ENCODE results near the gene CPE. TPM values are rescaled to one million over a fixed set of nuclear protein-coding genes. Genes with fewer than 3 reads are reported as not detected.

CPE gene
- total and polyA plus RNA-seq, 4 donors, result 3.0 to 5.6 (median 4.5) TPM

DNA sequence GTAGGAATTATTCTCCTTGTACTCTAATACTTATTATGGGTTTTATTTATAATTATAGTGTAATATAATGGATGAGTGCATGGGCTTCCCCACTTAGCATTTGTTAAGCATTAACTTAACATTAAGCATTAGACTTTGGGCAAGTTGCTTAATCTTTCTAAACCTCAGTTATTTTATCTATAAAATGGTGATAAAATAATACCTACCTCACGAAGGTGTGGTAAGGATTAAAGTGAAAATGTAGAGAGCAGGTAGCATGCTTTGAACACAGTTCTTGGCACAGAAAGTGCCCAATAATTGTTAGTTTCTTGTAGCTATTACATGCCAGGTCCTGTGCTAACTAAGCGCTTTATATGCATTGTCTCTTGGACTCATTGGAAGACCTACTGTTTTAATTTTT is 48.7 kb upstream of the CPE start:
- peak in 1 of 2 donors; percentile 17 for TF ChIP-seq HNF4A (conservative IDR thresholded peaks at IDR 0.05)
- no peak for TF ChIP-seq GABPA (IDR thresholded peaks at IDR 0.05 in 1 of 2, conservative IDR thresholded peaks at IDR 0.05 in 1 of 2)
- TF ChIP-seq, protein P1, sequence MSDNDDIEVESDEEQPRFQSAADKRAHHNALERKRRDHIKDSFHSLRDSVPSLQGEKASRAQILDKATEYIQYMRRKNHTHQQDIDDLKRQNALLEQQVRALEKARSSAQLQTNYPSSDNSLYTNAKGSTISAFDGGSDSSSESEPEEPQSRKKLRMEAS (IDR thresholded peaks at IDR 0.05), result no peak
- TF ChIP-seq YY1 (IDR thresholded peaks at IDR 0.05), result no peak
- TF ChIP-seq RXRA (IDR thresholded peaks at IDR 0.05), result no peak
- Histone ChIP-seq H3K9me3 (ENCODE audit: control insufficient read depth in 4 of 4, low read length in 3 of 4) (no peaks in the 10 kb centered on the region), H3K9ac (ENCODE audit: low read depth in 1 of 2, low read length in 2 of 2) (peak overlapping the region; percentile 38 to 56), H3K4me3 (ENCODE audit: low read depth in 1 of 3, low read length in 3 of 3) (peak overlapping the region; percentile 67 to 95 (median 93)), H3K4me1 (ENCODE audit: control insufficient read depth in 4 of 4, insufficient read depth in 4 of 4, low read length in 3 of 4) (peaks cover 2 to 60% (median 33%) of the 10 kb centered on the region in 4 donors), H3K27ac (ENCODE audit: low read depth in 1 of 2, low read length in 2 of 2) (peak overlapping the region; percentile 63 to 97), H3K27me3 (ENCODE audit: control insufficient read depth in 4 of 4, insufficient read depth in 4 of 4, low read length in 3 of 4) (no peaks in the 10 kb centered on the region), H3K36me3 (ENCODE audit: control insufficient read depth in 4 of 4, insufficient read depth in 3 of 4, low read depth in 1 of 4, low read length in 3 of 4) (peaks cover 0 to 9% (median 5%) of the 10 kb centered on the region in 4 donors)
- WGBS, result 50% methylated on average over 2 of the region's 2 CpGs
- no peak for DNase-seq (ENCODE audit: low spot score)

DNA sequence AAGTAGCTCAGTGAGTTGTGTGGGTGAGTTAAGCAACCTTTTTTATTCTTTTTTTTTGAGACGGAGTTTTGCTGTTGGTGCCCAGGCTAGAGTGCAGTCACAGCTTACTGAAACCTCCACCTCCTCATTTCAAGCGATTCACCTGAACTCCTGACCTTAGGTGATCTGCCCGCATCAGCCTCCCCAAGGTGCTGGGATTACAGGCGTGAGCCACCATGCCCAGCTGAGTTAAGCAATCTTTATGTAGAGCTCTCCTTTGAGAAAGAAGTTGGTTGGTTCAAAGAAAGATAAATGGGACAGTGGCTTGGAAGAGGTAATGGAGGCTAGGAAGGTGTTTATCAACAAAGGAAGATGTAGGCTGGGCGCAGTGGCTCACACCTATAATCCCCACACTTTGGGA is 48.1 kb upstream of the CPE start:
- no peak for DNase-seq (ENCODE audit: low spot score)
- Histone ChIP-seq H3K27ac (ENCODE audit: low read depth in 1 of 2, low read length in 2 of 2) (peak overlapping the region; percentile 63 to 97), H3K9ac (ENCODE audit: low read depth in 1 of 2, low read length in 2 of 2) (peak overlapping the region in 1 of 2 donors; percentile 33), H3K4me3 (ENCODE audit: low read depth in 1 of 3, low read length in 3 of 3) (peak overlapping the region; percentile 67 to 95 (median 93)), H3K9me3 (ENCODE audit: control insufficient read depth in 4 of 4, low read length in 3 of 4) (no peaks in the 10 kb centered on the region), H3K4me1 (ENCODE audit: control insufficient read depth in 4 of 4, insufficient read depth in 4 of 4, low read length in 3 of 4) (peaks cover 0 to 60% (median 35%) of the 10 kb centered on the region in 4 donors), H3K27me3 (ENCODE audit: control insufficient read depth in 4 of 4, insufficient read depth in 4 of 4, low read length in 3 of 4) (no peaks in the 10 kb centered on the region), H3K36me3 (ENCODE audit: control insufficient read depth in 4 of 4, insufficient read depth in 3 of 4, low read depth in 1 of 4, low read length in 3 of 4) (peaks cover 0 to 15% (median 8%) of the 10 kb centered on the region in 4 donors)
- 40% methylated on average over 5 of the region's 5 CpGs for WGBS
- TF ChIP-seq, protein P2, sequence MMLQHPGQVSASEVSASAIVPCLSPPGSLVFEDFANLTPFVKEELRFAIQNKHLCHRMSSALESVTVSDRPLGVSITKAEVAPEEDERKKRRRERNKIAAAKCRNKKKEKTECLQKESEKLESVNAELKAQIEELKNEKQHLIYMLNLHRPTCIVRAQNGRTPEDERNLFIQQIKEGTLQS (IDR thresholded peaks at IDR 0.05), result no peak
- no peak for TF ChIP-seq RAD21 (IDR thresholded peaks at IDR 0.05)
- TF ChIP-seq NR2F2 (IDR thresholded peaks at IDR 0.05), result no peak
- TF ChIP-seq RXRA (IDR thresholded peaks at IDR 0.05), result peak in 1 of 2 donors; percentile 3

DNA sequence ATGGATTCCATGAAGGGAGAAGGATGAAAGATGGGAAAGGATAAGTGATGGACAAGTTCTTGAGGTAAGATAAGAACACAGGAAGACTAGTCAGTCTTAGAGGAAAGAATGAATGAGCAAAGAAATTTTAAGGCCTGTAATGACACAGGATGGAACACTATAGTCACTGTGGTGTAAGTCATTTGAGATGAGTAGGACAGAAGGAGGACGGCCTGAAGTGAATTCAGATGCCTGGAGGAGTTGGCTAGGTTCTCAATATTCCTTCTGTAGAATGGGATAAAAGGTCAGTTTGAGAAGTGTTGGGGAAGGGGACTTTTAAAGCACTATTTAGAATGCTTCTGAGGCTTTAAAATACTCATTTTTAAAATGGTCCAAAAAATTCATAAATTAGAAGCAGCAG is 47.4 kb upstream of the CPE start:
- Histone ChIP-seq H3K9me3 (ENCODE audit: control insufficient read depth in 4 of 4, low read length in 3 of 4) (no peaks in the 10 kb centered on the region), H3K4me1 (ENCODE audit: control insufficient read depth in 4 of 4, insufficient read depth in 4 of 4, low read length in 3 of 4) (peaks cover 0 to 59% (median 36%) of the 10 kb centered on the region in 4 donors), H3K27ac (ENCODE audit: low read depth in 1 of 2, low read length in 2 of 2) (peak overlapping the region in 1 of 2 donors; percentile 63), H3K27me3 (ENCODE audit: control insufficient read depth in 4 of 4, insufficient read depth in 4 of 4, low read length in 3 of 4) (no peaks in the 10 kb centered on the region), H3K4me3 (ENCODE audit: low read depth in 1 of 3, low read length in 3 of 3) (peak overlapping the region; percentile 45 to 95 (median 67)), H3K36me3 (ENCODE audit: control insufficient read depth in 4 of 4, insufficient read depth in 3 of 4, low read depth in 1 of 4, low read length in 3 of 4) (peaks cover 0 to 20% (median 8%) of the 10 kb centered on the region in 4 donors), H3K9ac (ENCODE audit: low read depth in 1 of 2, low read length in 2 of 2) (peak overlapping the region; percentile 14 to 33)
- TF ChIP-seq JUND (IDR thresholded peaks at IDR 0.05), result no peak
- TF ChIP-seq NR2F2 (IDR thresholded peaks at IDR 0.05), result no peak
- TF ChIP-seq HNF4G (IDR thresholded peaks at IDR 0.05), result no peak
- TF ChIP-seq TAF1 (conservative IDR thresholded peaks at IDR 0.05), result no peak
- TF ChIP-seq SP1 (IDR thresholded peaks at IDR 0.05), result no peak
- TF ChIP-seq, protein P3, sequence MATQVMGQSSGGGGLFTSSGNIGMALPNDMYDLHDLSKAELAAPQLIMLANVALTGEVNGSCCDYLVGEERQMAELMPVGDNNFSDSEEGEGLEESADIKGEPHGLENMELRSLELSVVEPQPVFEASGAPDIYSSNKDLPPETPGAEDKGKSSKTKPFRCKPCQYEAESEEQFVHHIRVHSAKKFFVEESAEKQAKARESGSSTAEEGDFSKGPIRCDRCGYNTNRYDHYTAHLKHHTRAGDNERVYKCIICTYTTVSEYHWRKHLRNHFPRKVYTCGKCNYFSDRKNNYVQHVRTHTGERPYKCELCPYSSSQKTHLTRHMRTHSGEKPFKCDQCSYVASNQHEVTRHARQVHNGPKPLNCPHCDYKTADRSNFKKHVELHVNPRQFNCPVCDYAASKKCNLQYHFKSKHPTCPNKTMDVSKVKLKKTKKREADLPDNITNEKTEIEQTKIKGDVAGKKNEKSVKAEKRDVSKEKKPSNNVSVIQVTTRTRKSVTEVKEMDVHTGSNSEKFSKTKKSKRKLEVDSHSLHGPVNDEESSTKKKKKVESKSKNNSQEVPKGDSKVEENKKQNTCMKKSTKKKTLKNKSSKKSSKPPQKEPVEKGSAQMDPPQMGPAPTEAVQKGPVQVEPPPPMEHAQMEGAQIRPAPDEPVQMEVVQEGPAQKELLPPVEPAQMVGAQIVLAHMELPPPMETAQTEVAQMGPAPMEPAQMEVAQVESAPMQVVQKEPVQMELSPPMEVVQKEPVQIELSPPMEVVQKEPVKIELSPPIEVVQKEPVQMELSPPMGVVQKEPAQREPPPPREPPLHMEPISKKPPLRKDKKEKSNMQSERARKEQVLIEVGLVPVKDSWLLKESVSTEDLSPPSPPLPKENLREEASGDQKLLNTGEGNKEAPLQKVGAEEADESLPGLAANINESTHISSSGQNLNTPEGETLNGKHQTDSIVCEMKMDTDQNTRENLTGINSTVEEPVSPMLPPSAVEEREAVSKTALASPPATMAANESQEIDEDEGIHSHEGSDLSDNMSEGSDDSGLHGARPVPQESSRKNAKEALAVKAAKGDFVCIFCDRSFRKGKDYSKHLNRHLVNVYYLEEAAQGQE (IDR thresholded peaks at IDR 0.05), result no peak
- TF ChIP-seq, protein P4, sequence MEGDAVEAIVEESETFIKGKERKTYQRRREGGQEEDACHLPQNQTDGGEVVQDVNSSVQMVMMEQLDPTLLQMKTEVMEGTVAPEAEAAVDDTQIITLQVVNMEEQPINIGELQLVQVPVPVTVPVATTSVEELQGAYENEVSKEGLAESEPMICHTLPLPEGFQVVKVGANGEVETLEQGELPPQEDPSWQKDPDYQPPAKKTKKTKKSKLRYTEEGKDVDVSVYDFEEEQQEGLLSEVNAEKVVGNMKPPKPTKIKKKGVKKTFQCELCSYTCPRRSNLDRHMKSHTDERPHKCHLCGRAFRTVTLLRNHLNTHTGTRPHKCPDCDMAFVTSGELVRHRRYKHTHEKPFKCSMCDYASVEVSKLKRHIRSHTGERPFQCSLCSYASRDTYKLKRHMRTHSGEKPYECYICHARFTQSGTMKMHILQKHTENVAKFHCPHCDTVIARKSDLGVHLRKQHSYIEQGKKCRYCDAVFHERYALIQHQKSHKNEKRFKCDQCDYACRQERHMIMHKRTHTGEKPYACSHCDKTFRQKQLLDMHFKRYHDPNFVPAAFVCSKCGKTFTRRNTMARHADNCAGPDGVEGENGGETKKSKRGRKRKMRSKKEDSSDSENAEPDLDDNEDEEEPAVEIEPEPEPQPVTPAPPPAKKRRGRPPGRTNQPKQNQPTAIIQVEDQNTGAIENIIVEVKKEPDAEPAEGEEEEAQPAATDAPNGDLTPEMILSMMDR (IDR thresholded peaks at IDR 0.05; ENCODE audit: low read depth, low read length, missing input control), result no peak
- no peak for TF ChIP-seq GABPA (IDR thresholded peaks at IDR 0.05 in 1 of 2, conservative IDR thresholded peaks at IDR 0.05 in 1 of 2)
- DNase-seq (ENCODE audit: low spot score), result no peak
- WGBS, result 35% methylated on average over 1 of the region's 1 CpG
